HepG2 (cell line): ENCODE data around the gene GRIP1. TPM values are rescaled to one million over a fixed set of nuclear protein-coding genes. Genes with fewer than 3 reads are reported as not detected.

Experiments
- ATAC-seq: fragments of 200-7000 bp; cut with Tn5 transposase; 3 replicates; pipeline ENCODE4 v1.9.1; 2020; ENCODE audit warnings: mild to moderate bottlenecking, moderate library complexity
- BruUV-seq: library from RNA; stranded (reverse); fragments of 400-500 nt; replicated peaks from 2 replicates; lab custom pipeline; 2021; lab: Mats Ljungman, UMichigan
- CTCF ChIA-PET: fragments of 300-600 bp; formaldehyde crosslinking; extraction: SDS; loops from one replicate; lab custom pipeline; 2021; ENCODE audit warnings: low total read pairs, inconsistent platforms, low intra/inter-chr PET ratio; lab: Yijun Ruan, JAX
- POLR2A ChIA-PET: fragments of 350-600 bp; sonication (Branson Sonifier 250); formaldehyde crosslinking; loops from one replicate; lab custom pipeline; 2020; ENCODE audit warnings: antibody characterized with exemption, inconsistent platforms; lab: Yijun Ruan, JAX
- DNase-seq: peaks from one replicate; pipeline ENCODE4 v3.0.0-alpha.2; 2015; ENCODE audit warnings: low spot score
- FAIRE-seq: peaks from 3 replicates; lab custom pipeline; 2011; peaks lifted over from hg19 to GRCh38; lab: Jason Lieb, UNC
- H2AFZ ChIP-seq: one replicate; pipeline ENCODE4 v1.6.1; 2011; ENCODE audit warnings: low read length, inconsistent platforms
- H3K27ac ChIP-seq: fragments of 300-600 bp; 3 replicates; pipeline ENCODE4 v1.8.0; 2011; ENCODE audit warnings: mixed run types, mild to moderate bottlenecking, mixed read lengths, low read length, inconsistent platforms; ENCODE audit not compliant: insufficient read depth; ENCODE audit errors: extremely low read length
- H3K27me3 ChIP-seq, 2 experiments: fragments of 200-600 bp in 1 of 2; 2 replicates in 1 of 2; 3 replicates in 1 of 2; pipeline versions ENCODE4 v1.6.0 to v1.8.0; 2011; ENCODE audit warnings: low read length in 2 of 2, mild to moderate bottlenecking in 2 of 2, moderate library complexity in 2 of 2, inconsistent platforms in 1 of 2; ENCODE audit not compliant: insufficient read depth in 2 of 2, control insufficient read depth in 1 of 2
- H3K36me3 ChIP-seq, 2 experiments: fragments of 200-600 bp in 1 of 2; replicated peaks in 1 of 2; 2 replicates in 1 of 2; 3 replicates in 1 of 2; pipeline versions ENCODE4 v1.5.1 to v1.8.0; 2011; ENCODE audit warnings: low read length in 2 of 2, inconsistent platforms in 1 of 2; ENCODE audit not compliant: insufficient read depth in 2 of 2, control insufficient read depth in 1 of 2
- H3K4me1 ChIP-seq: 2 replicates; pipeline ENCODE4 v1.5.1; 2012; ENCODE audit warnings: low read length, inconsistent platforms; ENCODE audit not compliant: insufficient read depth
- H3K4me2 ChIP-seq: 2 replicates; pipeline ENCODE4 v1.6.0; 2011; ENCODE audit warnings: low read depth, low read length, inconsistent platforms
- H3K4me3 ChIP-seq, 3 experiments: fragments of 200-600 bp in 1 of 3; sonication (generic), shearing (Covaris generic) in 1 of 3; replicated peaks in 1 of 3; 2 replicates each; pipeline ENCODE4 v1.5.1; 2011 to 2016; ENCODE audit warnings: low read length in 3 of 3, inconsistent platforms in 2 of 3, low read depth in 2 of 3, mild to moderate bottlenecking in 2 of 3, control low read depth in 1 of 3, mixed read lengths in 1 of 3; ENCODE audit not compliant: insufficient read depth in 1 of 3
- H3K79me2 ChIP-seq: one replicate; pipeline ENCODE4 v1.6.1; 2011; ENCODE audit warnings: low read length, inconsistent platforms; ENCODE audit not compliant: insufficient read depth
- H3K9ac ChIP-seq: 2 replicates; pipeline ENCODE4 v1.6.0; 2011; ENCODE audit warnings: mild to moderate bottlenecking, low read depth, low read length, inconsistent platforms; ENCODE audit not compliant: insufficient read depth
- H3K9me3 ChIP-seq: 2 replicates; pipeline ENCODE4 v1.5.1; 2012; ENCODE audit warnings: mild to moderate bottlenecking, low read length
- H4K20me1 ChIP-seq: 2 replicates; pipeline ENCODE4 v1.6.0; 2011; ENCODE audit warnings: inconsistent platforms, mild to moderate bottlenecking, low read length, moderate library complexity; ENCODE audit not compliant: insufficient read depth
- CBX1 ChIP-seq: IDR thresholded peaks from one replicate; pipeline ENCODE4 v1.6.1; 2016; ENCODE audit warnings: antibody characterized with exemption, low read depth
- DNMT3B ChIP-seq: conservative IDR thresholded peaks from 2 replicates; pipeline ENCODE4 v1.6.1; 2016; ENCODE audit warnings: missing biosample characterization, control low read depth
- KDM6A ChIP-seq: IDR thresholded peaks from 2 replicates; pipeline ENCODE4 v1.6.1; 2016; ENCODE audit warnings: low read depth
- MED13 ChIP-seq: sonication (generic); formaldehyde crosslinking; IDR thresholded peaks from 2 replicates; pipeline ENCODE4 v1.5.0; 2020; ENCODE audit warnings: missing genetic modification reagents
- SMC3 ChIP-seq: IDR thresholded peaks from 2 replicates; pipeline ENCODE4 v1.6.1; 2011; ENCODE audit warnings: low read length, improper control_type of control experiment
- SMYD3 ChIP-seq: sonication (generic); formaldehyde crosslinking; IDR thresholded peaks from 2 replicates; pipeline ENCODE4 v1.8.1; 2023; ENCODE audit warnings: mild to moderate bottlenecking, missing genetic modification reagents
- SNAPC2 ChIP-seq: sonication (generic); formaldehyde crosslinking; IDR thresholded peaks from 2 replicates; pipeline ENCODE4 v1.8.1; 2022; ENCODE audit warnings: mild to moderate bottlenecking, missing genetic modification reagents
- TP53 ChIP-seq: sonication (generic); formaldehyde crosslinking; conservative IDR thresholded peaks from 2 replicates; pipeline ENCODE4 v1.4.0; 2020; ENCODE audit warnings: missing genetic modification reagents
- ZNF263 ChIP-seq: sonication (generic); formaldehyde crosslinking; IDR thresholded peaks from 2 replicates; pipeline ENCODE4 v1.4.0; 2020; ENCODE audit warnings: missing genetic modification reagents
- ZNF496 ChIP-seq: sonication (generic); formaldehyde crosslinking; IDR thresholded peaks from 2 replicates; pipeline ENCODE4 v1.8.1; 2023; ENCODE audit warnings: mild to moderate bottlenecking, moderate library complexity, missing genetic modification reagents; ENCODE audit not compliant: insufficient replicate concordance
- ZNF556 ChIP-seq: sonication (generic); formaldehyde crosslinking; IDR thresholded peaks from 2 replicates; pipeline ENCODE4 v1.4.0; 2020; ENCODE audit warnings: mild to moderate bottlenecking, missing genetic modification reagents, borderline replicate concordance
- ZNF629 ChIP-seq: sonication (generic); formaldehyde crosslinking; conservative IDR thresholded peaks from 2 replicates; pipeline ENCODE4 v1.5.0; 2020; ENCODE audit warnings: missing genetic modification reagents
- ZNF777 ChIP-seq: sonication (generic); formaldehyde crosslinking; IDR thresholded peaks from 2 replicates; pipeline ENCODE4 v1.4.0; 2020; ENCODE audit warnings: missing genetic modification reagents
- WGBS: methylation state at CpG from one replicate; pipeline ENCODE4 v1.1.6; 2017; ENCODE audit warnings: low lambda C conversion rate; 5-methylcytosine and 5-hydroxymethylcytosine counted together
- in situ Hi-C: cut with HindIII; loops from 2 replicates; pipeline ENCODE4 v1.10.0; 2017; ENCODE audit warnings: low pct_unique_long_range_greater_than_20kb; ENCODE audit not compliant: extremely low pct_ligation_motif_present
- intact Hi-C: fragments of 100-400 bp; cut with micrococcal nuclease; formaldehyde crosslinking; loops from one replicate; pipeline ENCODE4 v1.10.0; 2022; ENCODE audit not compliant: unreplicated experiment
- polyA plus RNA-seq, 8 experiments: library from polyadenylated mRNA; depleted of rRNA in 3 of 8; stranded (reverse) in 7 of 8; unstranded in 1 of 8; fragments of >200 nt; fragmentation: Illumina TruSeq in 4 of 8; extraction: Trizol in 4 of 8; gene quantifications; 2 replicates each; pipeline versions ENCODE4 v1.2.1 to v1.2.3, GENCODE V29; 2011 to 2016; ENCODE audit warnings: low read depth in 4 of 8, missing spikeins in 1 of 8, mixed read lengths in 1 of 8; ENCODE audit not compliant: insufficient read depth in 1 of 8
- total RNA-seq, 5 experiments: library from RNA; depleted of rRNA; stranded (reverse); fragments of >200 nt; fragmentation: Illumina TruSeq; extraction: Trizol; gene quantifications; 2 replicates each; pipeline ENCODE4 v1.2.3, GENCODE V29; 2016; ENCODE audit warnings: low read depth in 1 of 5
- TF ChIP-seq, protein P1 (sequence below): IDR thresholded peaks from 2 replicates; pipeline ENCODE4 v1.6.1; 2016; ENCODE audit warnings: missing genetic modification reagents, missing compliant biosample characterization
- TF ChIP-seq, protein P2 (sequence below): sonication (generic); formaldehyde crosslinking; IDR thresholded peaks from 2 replicates; pipeline ENCODE4; 2020; ENCODE audit warnings: missing genetic modification reagents, mild to moderate bottlenecking, borderline replicate concordance
- TF ChIP-seq, protein P3 (sequence below): IDR thresholded peaks from 2 replicates; pipeline ENCODE4 v1.6.1; 2016; ENCODE audit warnings: missing compliant biosample characterization, missing genetic modification reagents, borderline replicate concordance
- TF ChIP-seq, protein P4 (sequence below): sonication (generic); formaldehyde crosslinking; IDR thresholded peaks from 2 replicates; pipeline ENCODE4 v1.4.0; 2020; ENCODE audit warnings: missing genetic modification reagents

The GRIP1 gene
- total and polyA plus RNA-seq, 2 of the 13 experiments (the other 11 are each of a cell fraction or from before 2014, with no cell fraction given): not detected

DNA sequence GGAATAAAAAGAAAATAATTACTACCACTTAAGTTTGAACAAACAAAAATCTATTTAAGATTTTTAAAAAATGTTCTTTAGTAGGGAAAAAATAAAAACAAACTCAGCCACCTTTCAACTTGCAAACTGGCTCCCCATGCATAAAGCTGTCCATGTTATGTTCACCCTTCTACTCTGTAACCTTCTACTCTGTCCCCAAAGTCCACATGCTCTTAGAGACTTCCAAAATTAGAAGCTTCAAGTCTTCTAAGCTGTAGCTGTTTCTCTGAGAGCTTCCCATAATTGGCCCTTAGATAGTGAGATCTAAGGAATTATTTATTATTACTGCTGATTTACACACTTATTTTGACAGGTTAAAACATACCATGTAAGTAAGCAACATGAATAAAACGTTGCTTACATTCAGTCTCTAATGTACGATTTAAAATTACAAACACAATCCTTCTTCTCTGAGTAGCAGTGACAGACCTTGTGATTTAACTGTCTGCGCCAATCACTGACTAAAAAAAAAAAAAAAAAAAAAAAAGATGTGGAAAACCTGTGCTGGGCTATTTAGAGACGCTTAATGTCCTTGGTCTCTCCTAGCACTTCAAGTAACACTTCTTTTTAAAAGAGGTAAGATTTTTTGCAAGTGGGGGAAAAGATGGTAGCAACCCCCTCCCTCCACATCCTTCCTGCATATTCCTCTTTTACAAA is 28.3 kb upstream of the GRIP1 start (continued):
- TF ChIP-seq SNAPC2 (CRISPR knock-in tag) (no peak), TP53 (CRISPR knock-in tag) (no peak)
- TF ChIP-seq, protein P1, sequence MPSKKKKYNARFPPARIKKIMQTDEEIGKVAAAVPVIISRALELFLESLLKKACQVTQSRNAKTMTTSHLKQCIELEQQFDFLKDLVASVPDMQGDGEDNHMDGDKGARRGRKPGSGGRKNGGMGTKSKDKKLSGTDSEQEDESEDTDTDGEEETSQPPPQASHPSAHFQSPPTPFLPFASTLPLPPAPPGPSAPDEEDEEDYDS (CRISPR knock-in tag): no peak

DNA sequence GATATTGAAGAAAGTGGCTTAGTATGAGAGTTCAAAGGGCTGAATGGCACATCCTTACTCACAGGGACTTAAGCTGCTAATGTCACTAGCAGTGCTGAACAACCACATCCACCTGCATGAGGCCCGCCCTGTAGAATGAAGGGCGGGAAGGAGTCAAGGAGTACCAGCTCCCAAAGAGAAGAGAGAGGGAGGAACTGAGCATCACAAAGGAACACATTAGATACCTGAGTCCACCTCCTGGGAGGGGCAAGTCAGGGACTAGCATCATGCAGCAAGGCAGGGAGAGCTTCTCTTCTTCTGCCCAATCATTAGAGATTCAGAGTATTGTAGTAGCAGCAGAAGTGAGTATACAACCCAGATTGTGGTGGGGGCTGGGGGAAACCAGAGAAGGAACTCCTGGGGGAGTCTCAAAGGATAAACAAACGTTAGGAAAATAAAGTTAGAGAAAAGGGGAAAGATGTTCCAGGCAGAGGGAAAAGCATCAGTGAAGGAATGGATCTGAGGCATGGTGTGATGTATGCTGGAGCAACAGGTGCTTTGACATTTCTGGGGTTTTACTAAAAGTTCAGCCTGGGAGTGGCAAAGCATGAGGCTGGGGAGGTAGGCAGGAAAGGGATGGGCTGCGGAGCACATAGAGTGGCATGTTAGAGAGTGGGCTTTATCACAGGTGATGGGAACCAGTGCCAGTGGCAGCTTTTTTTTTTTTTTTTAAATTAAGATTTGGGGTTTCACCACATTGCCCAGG is 21.0 kb upstream of the GRIP1 start:
- BruUV-seq: no TSS peak
- CTCF ChIA-PET: no interaction called here
- Histone ChIP-seq H3K4me2 (no peak overlapping the region), H3K9ac (no peak overlapping the region), H3K4me3 (no peak overlapping the region), H2AFZ (no peak overlapping the region), H3K9me3 (no peaks in the 10 kb centered on the region), H3K36me3 (no peaks in the 10 kb centered on the region), H3K27me3 (no peaks in the 10 kb centered on the region), H3K79me2 (no peaks in the 10 kb centered on the region), H3K4me1 (no peaks in the 10 kb centered on the region), H3K27ac (no peak overlapping the region), H4K20me1 (no peaks in the 10 kb centered on the region)
- WGBS: 0% methylated on average over 4 of the region's 4 CpGs
- TF ChIP-seq CBX1 (no peak), ZNF263 (CRISPR knock-in tag) (no peak), MED13 (CRISPR knock-in tag) (no peak), ZNF777 (CRISPR knock-in tag) (no peak), ZNF556 (CRISPR knock-in tag) (no peak), ZNF496 (CRISPR knock-in tag) (no peak), DNMT3B (CRISPR knock-in tag) (no peak), ZNF629 (no peak), SMC3 (no peak), KDM6A (CRISPR knock-in tag) (no peak), SMYD3 (no peak)
- TF ChIP-seq, protein P2, sequence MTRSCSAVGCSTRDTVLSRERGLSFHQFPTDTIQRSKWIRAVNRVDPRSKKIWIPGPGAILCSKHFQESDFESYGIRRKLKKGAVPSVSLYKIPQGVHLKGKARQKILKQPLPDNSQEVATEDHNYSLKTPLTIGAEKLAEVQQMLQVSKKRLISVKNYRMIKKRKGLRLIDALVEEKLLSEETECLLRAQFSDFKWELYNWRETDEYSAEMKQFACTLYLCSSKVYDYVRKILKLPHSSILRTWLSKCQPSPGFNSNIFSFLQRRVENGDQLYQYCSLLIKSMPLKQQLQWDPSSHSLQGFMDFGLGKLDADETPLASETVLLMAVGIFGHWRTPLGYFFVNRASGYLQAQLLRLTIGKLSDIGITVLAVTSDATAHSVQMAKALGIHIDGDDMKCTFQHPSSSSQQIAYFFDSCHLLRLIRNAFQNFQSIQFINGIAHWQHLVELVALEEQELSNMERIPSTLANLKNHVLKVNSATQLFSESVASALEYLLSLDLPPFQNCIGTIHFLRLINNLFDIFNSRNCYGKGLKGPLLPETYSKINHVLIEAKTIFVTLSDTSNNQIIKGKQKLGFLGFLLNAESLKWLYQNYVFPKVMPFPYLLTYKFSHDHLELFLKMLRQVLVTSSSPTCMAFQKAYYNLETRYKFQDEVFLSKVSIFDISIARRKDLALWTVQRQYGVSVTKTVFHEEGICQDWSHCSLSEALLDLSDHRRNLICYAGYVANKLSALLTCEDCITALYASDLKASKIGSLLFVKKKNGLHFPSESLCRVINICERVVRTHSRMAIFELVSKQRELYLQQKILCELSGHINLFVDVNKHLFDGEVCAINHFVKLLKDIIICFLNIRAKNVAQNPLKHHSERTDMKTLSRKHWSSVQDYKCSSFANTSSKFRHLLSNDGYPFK (CRISPR knock-in tag): no peak
- TF ChIP-seq, protein P3, sequence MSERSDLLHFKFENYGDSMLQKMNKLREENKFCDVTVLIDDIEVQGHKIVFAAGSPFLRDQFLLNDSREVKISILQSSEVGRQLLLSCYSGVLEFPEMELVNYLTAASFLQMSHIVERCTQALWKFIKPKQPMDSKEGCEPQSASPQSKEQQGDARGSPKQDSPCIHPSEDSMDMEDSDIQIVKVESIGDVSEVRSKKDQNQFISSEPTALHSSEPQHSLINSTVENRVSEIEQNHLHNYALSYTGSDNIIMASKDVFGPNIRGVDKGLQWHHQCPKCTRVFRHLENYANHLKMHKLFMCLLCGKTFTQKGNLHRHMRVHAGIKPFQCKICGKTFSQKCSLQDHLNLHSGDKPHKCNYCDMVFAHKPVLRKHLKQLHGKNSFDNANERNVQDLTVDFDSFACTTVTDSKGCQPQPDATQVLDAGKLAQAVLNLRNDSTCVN (CRISPR knock-in tag): no peak
- TF ChIP-seq, protein P4, sequence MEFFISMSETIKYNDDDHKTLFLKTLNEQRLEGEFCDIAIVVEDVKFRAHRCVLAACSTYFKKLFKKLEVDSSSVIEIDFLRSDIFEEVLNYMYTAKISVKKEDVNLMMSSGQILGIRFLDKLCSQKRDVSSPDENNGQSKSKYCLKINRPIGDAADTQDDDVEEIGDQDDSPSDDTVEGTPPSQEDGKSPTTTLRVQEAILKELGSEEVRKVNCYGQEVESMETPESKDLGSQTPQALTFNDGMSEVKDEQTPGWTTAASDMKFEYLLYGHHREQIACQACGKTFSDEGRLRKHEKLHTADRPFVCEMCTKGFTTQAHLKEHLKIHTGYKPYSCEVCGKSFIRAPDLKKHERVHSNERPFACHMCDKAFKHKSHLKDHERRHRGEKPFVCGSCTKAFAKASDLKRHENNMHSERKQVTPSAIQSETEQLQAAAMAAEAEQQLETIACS (CRISPR knock-in tag): no peak
- ATAC-seq (no peak), FAIRE-seq (no peak), DNase-seq (no peak)
- in situ Hi-C loops (no loop called here), intact Hi-C loops (no loop called here)
- POLR2A ChIA-PET: no interaction called here
